Ureter (tissue), 1 donor: ENCODE data around the gene TAGLN. TPM values are rescaled to one million over a fixed set of nuclear protein-coding genes. Genes with fewer than 3 reads are reported as not detected.

Experiments
- DNase-seq: peaks from one replicate; pipeline ENCODE4 v3.0.0-alpha.2; 2020; ENCODE audit warnings: low spot score
- total RNA-seq: library from RNA; stranded (reverse); gene quantifications from one replicate; pipeline ENCODE4 v1.2.4, GENCODE V29; 2023
- donor health status: DM: yes; HTN: yes; CAD: no.

The TAGLN gene
- 1,521 TPM for total RNA-seq

GRCh38 chr11:117199053-117199915 lies at the start of gene TAGLN:
TAGLN (plus strand) TSS chr11:117199370; CDS start chr11:117203014, 3,644 bp downstream.
- peak; percentile 90 for DNase-seq

GRCh38 chr11:117152066-117152465 lies 47.1 kb upstream of the TAGLN start:
- no peak for DNase-seq

- DNase-seq, result no peak
Measured at GRCh38 chr11:117154468-117154867, 44.7 kb upstream of the TAGLN start.

- no peak for DNase-seq
Measured at GRCh38 chr11:117157507-117157906, 41.7 kb upstream of the TAGLN start.

- no peak for DNase-seq
Measured at GRCh38 chr11:117159892-117160291, 39.3 kb upstream of the TAGLN start.

- DNase-seq, result no peak
Measured at GRCh38 chr11:117160826-117161225, 38.3 kb upstream of the TAGLN start.

GRCh38 chr11:117166491-117166890 lies 32.7 kb upstream of the TAGLN start:
- no peak for DNase-seq

- DNase-seq, result no peak
Measured at GRCh38 chr11:117169736-117170135, 29.4 kb upstream of the TAGLN start.

GRCh38 chr11:117170210-117170609 lies 29.0 kb upstream of the TAGLN start:
- DNase-seq, result no peak

- DNase-seq, result no peak
Measured at GRCh38 chr11:117171007-117171403, 28.2 kb upstream of the TAGLN start.

GRCh38 chr11:117171404-117172061 lies 27.6 kb upstream of the TAGLN start:
- DNase-seq, result no peak

GRCh38 chr11:117172724-117173421 lies 26.3 kb upstream of the TAGLN start:
- no peak for DNase-seq

- no peak for DNase-seq
Measured at GRCh38 chr11:117175104-117175503, 24.1 kb upstream of the TAGLN start.

GRCh38 chr11:117175781-117176180 lies 23.4 kb upstream of the TAGLN start:
- DNase-seq, result no peak

GRCh38 chr11:117176186-117176585 lies 23.0 kb upstream of the TAGLN start:
- no peak for DNase-seq

- DNase-seq, result no peak
Measured at GRCh38 chr11:117177534-117178209, 21.5 kb upstream of the TAGLN start.

GRCh38 chr11:117178210-117179034 lies 20.7 kb upstream of the TAGLN start, which contains the start of gene SIDT2:
SIDT2 (plus strand) TSS chr11:117178743; CDS start chr11:117179264, 521 bp downstream.
- DNase-seq, result peak; percentile 92

GRCh38 chr11:117179048-117179999 lies 19.8 kb upstream of the TAGLN start:
- DNase-seq, result no peak

GRCh38 chr11:117180020-117180419 lies 19.1 kb upstream of the TAGLN start:
- DNase-seq, result no peak
